ENCODE data around the gene SLC22A12.

Gene SLC22A12

DNA sequence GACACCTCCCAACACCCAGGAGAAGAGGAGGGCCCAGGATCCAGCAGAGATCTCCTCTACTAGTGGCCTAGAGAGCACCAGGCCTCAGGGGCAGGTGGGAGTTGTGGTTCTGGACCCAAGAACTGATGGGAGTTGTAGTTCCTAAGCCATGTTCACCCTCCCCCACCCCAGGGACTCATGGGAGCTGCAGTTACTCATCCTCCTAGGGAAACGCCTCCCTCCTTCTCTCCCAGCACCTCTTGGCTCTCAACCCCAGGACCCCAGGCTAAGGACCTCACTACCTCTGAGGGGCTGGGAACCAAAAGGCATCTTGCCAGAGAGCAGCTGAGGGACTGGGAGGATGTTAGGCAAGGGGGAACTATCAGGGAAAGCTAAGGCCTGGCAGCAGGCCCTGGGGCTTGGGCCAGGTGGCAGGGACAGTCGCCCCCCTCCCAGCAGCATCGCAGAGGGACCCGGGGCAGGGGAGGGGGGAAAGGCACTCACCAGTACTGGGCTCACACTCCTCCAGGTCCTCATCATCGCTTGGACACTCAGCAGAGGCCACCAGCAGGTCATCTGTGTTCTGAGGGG, 28.9 kb downstream of the SLC22A12 start:
- DNase-seq (ENCODE audit: low read depth, low spot score) = no peak
- H3K27ac ChIP-seq = no peak overlapping the region

- H3K27ac ChIP-seq = no peak overlapping the region
- DNase-seq (ENCODE audit: low read depth, low spot score) = no peak
Observed at GRCh38 chr11:64620381-64620971, 29.5 kb downstream of the SLC22A12 start.

DNA sequence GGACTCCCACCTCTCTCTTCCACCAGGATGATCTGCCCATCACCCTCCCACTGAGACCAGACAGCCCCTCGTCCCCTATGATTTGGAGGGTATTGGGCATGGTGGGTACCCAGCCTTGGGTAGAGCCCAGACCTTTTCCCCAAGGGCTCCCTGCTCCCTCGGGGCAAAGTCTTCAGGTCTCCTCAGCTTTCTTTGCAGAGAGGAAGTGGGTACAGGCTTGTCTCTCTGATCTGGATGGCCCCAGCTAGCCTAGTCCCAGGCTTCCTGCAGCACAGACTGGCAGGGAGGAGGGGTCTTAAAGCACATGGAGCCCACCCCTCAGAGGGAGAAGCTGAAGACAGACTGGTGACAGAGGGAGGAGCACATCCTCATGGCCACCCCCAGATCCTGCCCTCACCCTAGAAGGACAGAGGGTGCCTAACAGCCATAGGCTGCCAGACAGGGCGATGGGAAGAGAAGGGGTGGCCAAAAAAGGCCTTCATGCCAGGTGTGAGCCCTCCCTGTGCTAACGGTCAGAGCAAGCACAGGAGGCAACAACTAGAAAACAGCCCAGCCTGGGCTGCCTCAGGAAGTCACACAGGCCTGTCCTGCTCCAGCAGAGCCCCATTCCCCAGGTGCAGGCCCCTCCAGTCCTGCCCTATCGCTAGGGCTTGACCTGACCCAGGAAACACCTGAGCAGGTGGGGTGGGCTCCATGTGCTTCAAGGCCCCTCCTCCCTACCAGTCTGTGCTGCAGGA, 30.4 kb downstream of the SLC22A12 start:
- DNase-seq (ENCODE audit: low read depth, low spot score) = no peak
- H3K27ac ChIP-seq = no peak overlapping the region

GRCh38 chr11:64622681-64623080, 31.7 kb downstream of the SLC22A12 start:
- no peak for DNase-seq (ENCODE audit: low read depth, low spot score)
- H3K27ac ChIP-seq = no peak overlapping the region

GRCh38 chr11:64624883-64625481, 34.0 kb downstream of the SLC22A12 start:
- DNase-seq (ENCODE audit: low read depth, low spot score) = no peak
- H3K27ac ChIP-seq = no peak overlapping the region

DNA sequence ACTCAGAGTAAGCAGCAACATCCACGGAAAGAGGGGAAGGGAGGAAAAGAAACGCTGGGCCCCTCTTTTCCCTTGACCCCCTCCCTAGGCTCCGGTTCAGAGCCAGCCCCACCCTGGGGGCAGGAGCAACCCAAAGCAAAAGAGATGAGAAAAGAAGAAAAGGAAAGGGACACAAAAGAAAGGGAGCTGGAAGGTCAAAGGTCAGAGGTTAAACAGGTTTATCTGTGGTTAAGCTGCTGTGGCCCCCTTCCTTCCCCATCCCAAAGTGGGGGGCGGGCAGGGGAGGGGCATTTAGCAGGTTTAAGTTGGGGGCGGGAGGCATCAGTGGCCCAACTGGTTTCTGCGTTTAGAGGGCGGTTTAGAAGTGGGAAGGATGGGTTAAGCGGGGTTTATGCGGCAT, 35.6 kb downstream of the SLC22A12 start:
- DNase-seq (ENCODE audit: low read depth, low spot score) = no peak
- no peak overlapping the region for H3K27ac ChIP-seq

DNA sequence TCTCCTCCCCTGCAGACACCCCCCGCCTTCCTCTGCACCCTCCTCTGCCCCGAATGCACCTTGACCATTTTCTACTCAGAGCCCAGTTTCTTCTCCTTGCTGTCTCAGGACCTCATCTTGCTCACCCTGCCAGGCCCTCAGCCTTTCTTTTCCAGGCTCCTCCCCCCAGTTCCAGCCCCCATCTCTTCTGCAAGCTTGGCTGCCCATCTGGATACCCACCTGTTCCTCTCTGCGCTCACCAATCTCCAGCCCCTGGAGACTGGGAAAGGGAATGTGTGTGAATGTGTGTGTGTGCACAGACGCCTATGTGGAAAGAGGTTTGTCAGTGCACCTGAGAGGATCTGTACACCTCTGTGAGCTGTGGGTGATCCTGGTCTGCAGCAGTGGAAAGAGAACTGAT, 36.4 kb downstream of the SLC22A12 start:
- H3K27ac ChIP-seq = no peak overlapping the region
- DNase-seq (ENCODE audit: low read depth, low spot score) = no peak

DNA sequence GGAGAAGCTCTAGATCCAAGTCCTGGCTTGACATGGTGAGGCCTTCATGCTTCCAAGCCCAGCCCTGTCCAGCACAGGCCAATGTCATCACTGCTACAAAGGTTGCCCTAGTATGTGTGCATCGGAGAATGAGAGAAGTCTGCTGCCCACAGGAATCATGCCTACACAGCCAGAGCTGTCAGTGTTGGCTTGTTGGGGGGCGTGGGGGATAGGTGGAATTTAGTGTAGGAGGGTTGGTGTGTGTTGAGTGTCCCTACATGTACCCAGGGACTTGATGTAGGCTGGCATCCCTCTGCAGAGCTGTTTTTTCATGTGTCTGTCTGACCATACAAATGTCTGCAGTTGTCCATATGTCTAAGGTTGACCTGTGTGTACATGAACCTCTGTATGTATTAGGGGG, 37.6 kb downstream of the SLC22A12 start:
- no peak for DNase-seq (ENCODE audit: low read depth, low spot score)
- no peak overlapping the region for H3K27ac ChIP-seq

DNA sequence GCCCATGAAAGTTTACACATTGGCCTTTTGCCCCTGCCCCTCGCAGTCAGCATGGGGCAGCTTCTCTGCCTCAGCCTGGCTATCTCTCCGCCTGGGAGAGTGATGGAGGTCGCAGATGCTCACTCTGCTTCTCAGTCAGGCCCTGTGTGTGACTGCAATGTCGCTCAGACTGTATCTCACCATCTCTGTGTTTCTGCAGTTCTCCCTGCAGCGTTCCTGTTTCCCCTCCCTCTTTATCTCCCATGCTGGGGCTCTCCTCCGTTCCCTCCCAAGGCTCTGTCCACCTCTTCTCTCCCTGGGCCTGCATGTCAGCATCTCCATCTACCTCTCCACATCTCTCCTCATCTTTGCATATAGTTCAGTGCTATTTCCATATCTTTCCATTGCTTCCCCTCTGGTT, 38.1 kb downstream of the SLC22A12 start:
- DNase-seq (ENCODE audit: low read depth, low spot score) = no peak
- H3K27ac ChIP-seq = no peak overlapping the region

- DNase-seq (ENCODE audit: low read depth, low spot score) = no peak
Observed at GRCh38 chr11:64629796-64630562, 39.0 kb downstream of the SLC22A12 start.

GRCh38 chr11:64631675-64632074, 40.7 kb downstream of the SLC22A12 start:
- DNase-seq (ENCODE audit: low read depth, low spot score) = no peak
- no peak overlapping the region for H3K27ac ChIP-seq

More at GRCh38 chr11:64629796-64630562, 39.0 kb downstream of the SLC22A12 start:
- no peak overlapping the region for H3K27ac ChIP-seq

GRCh38 chr11:64632237-64632636, 41.2 kb downstream of the SLC22A12 start:
- no peak overlapping the region for H3K27ac ChIP-seq
- no peak for DNase-seq (ENCODE audit: low read depth, low spot score)

- no peak for DNase-seq (ENCODE audit: low read depth, low spot score)
Observed at GRCh38 chr11:64632654-64633053, 41.6 kb downstream of the SLC22A12 start.

DNA sequence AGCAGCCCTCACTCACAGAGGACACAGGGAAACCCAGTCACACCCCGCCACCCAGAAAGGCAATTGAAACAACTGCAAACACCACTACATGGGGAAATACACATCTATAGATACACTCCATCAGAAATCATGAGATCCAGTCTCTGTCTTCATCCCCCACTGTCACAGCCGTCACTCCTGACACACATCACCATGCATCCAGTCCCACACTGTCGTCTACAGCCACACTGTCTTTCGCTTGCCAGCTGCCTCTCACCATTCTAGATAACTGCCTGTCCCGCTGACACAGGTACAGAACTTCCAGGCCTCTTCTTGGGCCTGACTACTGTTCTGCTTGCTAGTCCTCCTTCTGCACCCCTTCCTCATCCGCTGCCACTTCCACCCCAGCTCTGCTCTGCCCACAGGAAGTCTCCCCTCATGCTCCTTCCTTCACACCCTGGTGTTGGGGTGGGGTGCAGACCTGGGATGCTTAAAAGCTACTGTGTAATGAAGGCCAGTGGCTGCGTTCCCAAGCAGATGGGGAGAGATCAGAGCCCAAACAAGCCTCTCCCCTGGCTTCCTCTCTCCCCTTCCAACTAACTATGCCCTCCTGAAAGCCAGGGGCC, 42.6 kb downstream of the SLC22A12 start:
- no peak for DNase-seq (ENCODE audit: low read depth, low spot score)
- no peak overlapping the region for H3K27ac ChIP-seq

More at GRCh38 chr11:64632654-64633053, 41.6 kb downstream of the SLC22A12 start:
- no peak overlapping the region for H3K27ac ChIP-seq

DNA sequence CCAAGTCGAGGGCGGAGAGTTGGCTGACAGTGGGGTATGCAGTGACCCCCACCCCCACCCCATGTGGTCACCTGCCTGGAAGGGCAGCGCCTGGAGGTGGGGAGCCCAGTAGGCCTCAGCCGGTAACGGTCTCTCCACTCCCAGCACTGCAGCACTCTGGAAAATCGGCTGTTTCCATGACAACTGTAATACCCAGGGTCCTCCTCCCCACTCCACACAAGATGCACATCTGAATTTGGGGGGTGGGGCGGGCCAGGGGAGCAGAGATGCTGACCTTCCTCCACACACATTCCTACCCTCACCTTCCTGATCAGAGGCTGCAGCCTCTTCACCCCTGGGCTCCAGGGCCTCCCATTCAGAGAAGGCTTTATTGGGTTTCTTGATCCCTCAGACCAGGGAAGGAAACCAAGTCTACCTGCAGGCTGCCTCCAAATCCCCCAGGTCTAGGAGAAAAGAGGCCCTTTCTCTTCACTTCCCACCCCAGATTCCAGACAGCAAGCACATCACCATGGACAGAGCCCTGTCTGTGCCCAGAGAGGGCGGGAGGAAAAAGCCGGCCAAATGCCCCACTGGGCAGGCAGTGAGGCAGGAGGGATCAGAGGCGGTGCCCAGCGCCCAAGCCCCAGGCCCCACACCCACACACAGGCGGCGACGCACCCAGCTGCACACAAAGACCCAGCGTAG, 46.5 kb downstream of the SLC22A12 start:
- DNase-seq (ENCODE audit: low read depth, low spot score) = no peak
- no peak overlapping the region for H3K27ac ChIP-seq

GRCh38 chr11:64638018-64638665, 47.1 kb downstream of the SLC22A12 start:
- no peak overlapping the region for H3K27ac ChIP-seq
- no peak for DNase-seq (ENCODE audit: low read depth, low spot score)

DNA sequence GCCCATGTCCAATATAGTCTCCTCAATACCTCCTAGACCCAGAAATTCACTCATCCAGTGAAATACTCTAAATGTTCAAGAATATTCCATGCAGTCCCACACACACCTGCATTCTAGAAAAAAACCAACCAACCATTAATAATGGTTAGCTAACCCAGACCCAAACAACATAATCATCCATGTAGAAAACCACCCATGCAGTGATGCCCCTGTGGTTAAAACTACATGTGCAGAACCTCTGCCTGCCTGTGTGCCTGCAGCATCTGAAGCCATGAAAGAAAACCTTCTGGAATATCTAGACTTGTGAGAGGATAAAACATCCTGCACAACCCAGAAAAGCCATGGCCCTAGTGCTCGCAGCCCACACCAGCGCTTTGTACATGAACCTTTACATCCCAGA, 47.8 kb downstream of the SLC22A12 start:
- DNase-seq (ENCODE audit: low read depth, low spot score) = no peak
- no peak overlapping the region for H3K27ac ChIP-seq

DNA sequence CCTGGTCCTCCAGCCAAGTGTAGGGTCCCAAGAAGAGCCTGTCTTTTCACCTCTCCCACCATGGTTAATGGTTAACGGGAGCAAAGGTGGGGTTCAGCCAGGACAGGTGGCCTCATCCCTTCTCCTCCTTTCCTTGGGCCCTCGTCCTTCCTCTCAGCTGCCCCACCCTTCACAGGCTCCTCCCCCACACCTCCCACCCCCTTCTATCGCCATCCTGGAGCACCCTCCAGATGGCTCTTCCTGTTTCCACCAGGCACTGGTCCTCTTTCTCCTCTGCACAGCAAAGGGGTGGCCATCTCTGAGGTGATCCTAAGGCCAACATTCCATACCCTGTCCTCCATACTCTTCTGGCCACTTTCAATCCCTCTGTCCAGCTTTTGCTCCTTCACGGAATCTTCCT, 48.9 kb downstream of the SLC22A12 start:
- no peak overlapping the region for H3K27ac ChIP-seq
- no peak for DNase-seq (ENCODE audit: low read depth, low spot score)

Data from epithelial cell of prostate (primary cell).